Ascending aorta (tissue), 2 donors: ENCODE data around the gene BRD7. TPM values are rescaled to one million over a fixed set of nuclear protein-coding genes. Genes with fewer than 3 reads are reported as not detected.

Experiments
- DNase-seq, 2 donors: peaks; one replicate each; pipeline ENCODE4 v3.0.0-alpha.2; 2019; ENCODE audit warnings: low spot score in 2 of 2
- H3K27ac ChIP-seq, 2 donors: fragments of 200-600 bp; sonication (generic); one replicate each; pipeline ENCODE4 v1.5.1; 2016 to 2017; ENCODE audit warnings: mild to moderate bottlenecking in 1 of 2
- H3K27me3 ChIP-seq: fragments of 200-600 bp; sonication (generic); one replicate; pipeline ENCODE4 v1.5.1; 2017
- H3K36me3 ChIP-seq, 2 donors: fragments of 200-600 bp; sonication (generic); one replicate each; pipeline ENCODE4 v1.5.1; 2016
- H3K4me1 ChIP-seq, 2 donors: fragments of 200-600 bp; sonication (generic); one replicate each; pipeline ENCODE4 v1.5.1; 2016 to 2017; ENCODE audit warnings: mild to moderate bottlenecking in 1 of 2
- H3K4me3 ChIP-seq, 2 donors: fragments of 200-600 bp; sonication (generic); one replicate each; pipeline ENCODE4 v1.5.1; 2016 to 2017; ENCODE audit warnings: mild to moderate bottlenecking in 1 of 2
- H3K9me3 ChIP-seq, 2 donors: fragments of 200-600 bp; sonication (generic); one replicate each; pipeline ENCODE4 v1.5.1; 2016
- intact Hi-C: fragments of 100-400 bp; cut with DNase I; formaldehyde crosslinking; loops from one replicate; pipeline ENCODE4 v1.15.1; 2023
- total RNA-seq: library from RNA; depleted of rRNA; stranded (reverse); fragments of >200 nt; gene quantifications from one replicate; pipeline ENCODE4 v1.1.0, GENCODE V29; 2016
- TF ChIP-seq, protein P1 (sequence below), 3 experiments: fragments of 200-600 bp in 2 of 3; fragments of 450-650 bp in 1 of 3; sonication (generic) in 2 of 3; IDR thresholded peaks; one replicate each; pipeline ENCODE4 v1.5.1; 2016 to 2019; ENCODE audit warnings: antibody characterized with exemption in 3 of 3, mild to moderate bottlenecking in 1 of 3, moderate library complexity in 1 of 3

The BRD7 gene
- total RNA-seq, 1 donor from 2014 or later: 17.7 TPM

DNA sequence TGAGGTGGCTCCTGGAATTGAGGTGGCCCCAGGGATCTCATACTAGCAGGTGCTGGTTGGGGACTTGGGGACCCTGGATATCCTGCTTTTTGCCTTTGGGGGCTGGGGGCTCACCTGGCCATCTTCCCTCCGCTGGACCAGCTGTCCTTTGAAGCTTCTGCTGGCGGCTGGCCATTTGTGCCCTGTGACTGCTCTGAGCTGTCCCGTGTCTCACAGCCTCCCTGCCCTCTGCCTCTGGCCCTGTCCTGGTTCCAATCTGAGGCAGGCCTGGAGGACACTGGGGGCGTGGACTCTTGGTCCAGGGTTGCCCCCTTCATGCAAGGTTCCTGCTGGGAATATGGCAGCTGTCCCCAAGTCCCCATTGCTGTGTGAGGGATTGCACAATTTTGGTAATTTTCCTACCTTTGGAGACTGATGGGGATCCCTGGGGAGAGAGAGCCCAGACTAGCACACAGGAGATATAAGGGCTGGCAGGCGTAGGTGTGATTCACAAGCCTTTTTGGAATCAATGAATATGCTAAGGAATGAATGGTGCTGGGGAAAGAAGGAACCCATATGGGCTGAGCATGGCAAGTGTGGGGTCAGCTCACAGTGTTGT is 83.3 kb downstream of the BRD7 start:
- peaks cover 0 to 4% of the 10 kb centered on the region in 2 donors for H3K4me1 ChIP-seq
- no peak overlapping the region for H3K27ac ChIP-seq
- H3K4me3 ChIP-seq: no peak overlapping the region
- H3K36me3 ChIP-seq: peaks cover 0 to 3% of the 10 kb centered on the region in 2 donors
- intact Hi-C loops: no loop called here
- no peaks in the 10 kb centered on the region for H3K9me3 ChIP-seq
- no peak for DNase-seq
- no peaks in the 10 kb centered on the region for H3K27me3 ChIP-seq
- TF ChIP-seq, protein P1, sequence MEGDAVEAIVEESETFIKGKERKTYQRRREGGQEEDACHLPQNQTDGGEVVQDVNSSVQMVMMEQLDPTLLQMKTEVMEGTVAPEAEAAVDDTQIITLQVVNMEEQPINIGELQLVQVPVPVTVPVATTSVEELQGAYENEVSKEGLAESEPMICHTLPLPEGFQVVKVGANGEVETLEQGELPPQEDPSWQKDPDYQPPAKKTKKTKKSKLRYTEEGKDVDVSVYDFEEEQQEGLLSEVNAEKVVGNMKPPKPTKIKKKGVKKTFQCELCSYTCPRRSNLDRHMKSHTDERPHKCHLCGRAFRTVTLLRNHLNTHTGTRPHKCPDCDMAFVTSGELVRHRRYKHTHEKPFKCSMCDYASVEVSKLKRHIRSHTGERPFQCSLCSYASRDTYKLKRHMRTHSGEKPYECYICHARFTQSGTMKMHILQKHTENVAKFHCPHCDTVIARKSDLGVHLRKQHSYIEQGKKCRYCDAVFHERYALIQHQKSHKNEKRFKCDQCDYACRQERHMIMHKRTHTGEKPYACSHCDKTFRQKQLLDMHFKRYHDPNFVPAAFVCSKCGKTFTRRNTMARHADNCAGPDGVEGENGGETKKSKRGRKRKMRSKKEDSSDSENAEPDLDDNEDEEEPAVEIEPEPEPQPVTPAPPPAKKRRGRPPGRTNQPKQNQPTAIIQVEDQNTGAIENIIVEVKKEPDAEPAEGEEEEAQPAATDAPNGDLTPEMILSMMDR (IDR thresholded peaks at IDR 0.05): no peak

DNA sequence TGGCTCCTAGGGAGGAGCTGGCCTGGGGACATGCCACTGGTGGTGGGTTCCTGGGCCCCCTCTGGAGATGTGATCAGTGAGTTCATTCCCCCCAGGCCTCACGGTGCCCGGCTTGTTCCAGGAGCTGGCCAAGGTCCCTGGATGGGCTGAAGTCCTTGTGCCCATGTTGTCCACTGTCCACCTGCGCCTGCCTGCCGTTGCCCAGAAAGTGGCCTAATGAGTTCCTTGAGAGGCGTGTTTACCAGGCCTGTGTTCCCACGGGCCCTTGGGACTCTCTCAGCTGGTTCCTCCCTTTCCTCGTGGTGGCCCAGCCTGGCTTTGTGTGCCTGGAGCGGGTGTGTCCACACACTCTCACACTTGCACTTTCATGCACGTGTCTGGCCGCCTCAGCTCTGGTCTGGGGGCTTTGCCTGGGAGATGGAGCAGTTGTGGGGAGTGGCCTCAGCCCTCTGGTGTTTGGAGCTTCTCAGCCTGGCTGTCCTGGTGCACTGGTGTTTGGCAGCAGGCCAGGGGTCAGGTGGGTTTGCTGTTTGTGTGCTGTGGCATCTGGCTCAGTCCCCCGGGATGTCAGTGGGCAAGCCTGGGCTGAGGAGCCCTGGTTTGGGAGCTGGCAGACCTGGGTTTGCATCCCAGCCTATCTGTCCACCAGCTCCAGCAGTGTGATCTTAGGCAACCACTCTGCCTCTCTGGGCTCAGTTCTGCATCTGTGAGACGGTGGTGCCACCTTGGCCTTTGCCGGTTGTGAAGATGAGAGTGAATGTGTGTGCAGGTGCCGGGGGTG is 84.5 kb downstream of the BRD7 start:
- Histone ChIP-seq H3K27me3 (no peaks in the 10 kb centered on the region), H3K36me3 (no peaks in the 10 kb centered on the region), H3K4me3 (no peak overlapping the region), H3K9me3 (no peaks in the 10 kb centered on the region), H3K27ac (no peak overlapping the region), H3K4me1 (peaks cover 0 to 4% of the 10 kb centered on the region in 2 donors)
- TF ChIP-seq, protein P1 (IDR thresholded peaks at IDR 0.05): no peak
- DNase-seq: no peak
- intact Hi-C loops: no loop called here

DNA sequence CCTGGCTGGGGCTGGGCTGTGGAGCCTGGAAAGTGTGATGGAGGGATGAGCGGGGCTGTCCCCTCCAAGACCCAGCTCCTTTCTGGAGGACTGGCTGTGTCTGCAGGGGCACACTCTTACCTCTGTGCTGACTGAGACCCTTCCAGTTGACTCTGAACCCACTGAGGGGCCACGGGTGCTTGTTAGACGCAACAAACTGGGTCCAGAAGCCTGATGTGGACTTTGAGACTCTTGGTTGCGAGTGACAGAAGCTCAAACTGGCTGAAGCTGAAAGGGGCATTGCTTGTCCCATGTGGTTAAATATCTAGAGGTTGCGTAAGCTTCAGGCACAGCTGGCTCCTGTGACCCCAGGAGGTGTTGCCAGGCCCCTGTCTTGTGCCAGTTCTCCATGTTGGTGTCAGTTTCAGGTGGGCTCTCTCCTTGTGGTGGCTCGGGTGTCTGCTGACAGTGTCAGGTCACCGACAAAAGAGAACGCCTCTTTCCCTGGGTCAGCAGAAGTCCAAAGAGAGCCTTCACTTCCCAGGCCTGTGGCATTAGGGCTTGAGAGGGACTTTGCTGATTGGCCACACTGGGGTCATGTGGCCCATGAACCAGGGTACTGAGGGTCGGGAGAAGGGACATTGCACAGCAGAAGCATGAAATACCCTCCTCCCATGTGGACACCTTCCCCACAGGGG is 85.7 kb downstream of the BRD7 start:
- no peak overlapping the region for H3K4me3 ChIP-seq
- no peak for DNase-seq
- no peaks in the 10 kb centered on the region for H3K36me3 ChIP-seq
- intact Hi-C loops: no loop called here
- H3K27ac ChIP-seq: no peak overlapping the region
- H3K4me1 ChIP-seq: peaks cover 0 to 4% of the 10 kb centered on the region in 2 donors
- TF ChIP-seq, protein P1 (IDR thresholded peaks at IDR 0.05): no peak
- no peaks in the 10 kb centered on the region for H3K9me3 ChIP-seq
- H3K27me3 ChIP-seq: no peaks in the 10 kb centered on the region

DNA sequence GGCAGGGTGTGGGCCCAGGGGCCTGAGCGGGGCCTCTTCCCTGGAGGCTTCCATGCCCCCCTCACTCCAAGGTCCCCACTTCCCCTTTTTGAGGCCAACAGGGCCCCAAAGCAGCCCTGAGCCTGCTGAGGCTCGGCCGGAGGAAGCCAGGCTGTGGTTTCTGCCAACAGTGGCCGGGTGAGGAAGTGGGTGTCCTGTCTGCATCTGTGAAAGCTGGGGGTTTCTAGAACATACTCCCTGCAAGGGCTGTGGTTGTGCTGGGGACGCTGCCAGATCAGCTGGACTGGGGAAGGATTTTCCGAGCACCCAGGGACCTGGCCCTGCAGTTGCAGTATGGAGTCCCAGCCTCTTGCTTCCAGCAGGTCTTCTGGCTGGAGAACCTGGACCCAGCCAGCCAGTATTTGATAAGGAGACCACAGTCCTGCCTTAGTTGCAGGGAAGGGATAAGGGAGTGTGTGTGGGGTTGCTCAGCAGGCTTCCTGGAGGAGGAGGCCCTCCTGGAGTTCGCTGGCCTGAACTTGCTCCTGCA is 86.7 kb downstream of the BRD7 start:
- TF ChIP-seq, protein P1 (IDR thresholded peaks at IDR 0.05): no peak
- Histone ChIP-seq H3K4me3 (no peak overlapping the region), H3K4me1 (peaks cover 0 to 4% of the 10 kb centered on the region in 2 donors), H3K27me3 (no peaks in the 10 kb centered on the region), H3K27ac (peak overlapping the region in 1 of 2 donors; percentile 37), H3K36me3 (no peaks in the 10 kb centered on the region), H3K9me3 (no peaks in the 10 kb centered on the region)
- DNase-seq: peak; percentile 61 to 84
- intact Hi-C loops: no loop called here

DNA sequence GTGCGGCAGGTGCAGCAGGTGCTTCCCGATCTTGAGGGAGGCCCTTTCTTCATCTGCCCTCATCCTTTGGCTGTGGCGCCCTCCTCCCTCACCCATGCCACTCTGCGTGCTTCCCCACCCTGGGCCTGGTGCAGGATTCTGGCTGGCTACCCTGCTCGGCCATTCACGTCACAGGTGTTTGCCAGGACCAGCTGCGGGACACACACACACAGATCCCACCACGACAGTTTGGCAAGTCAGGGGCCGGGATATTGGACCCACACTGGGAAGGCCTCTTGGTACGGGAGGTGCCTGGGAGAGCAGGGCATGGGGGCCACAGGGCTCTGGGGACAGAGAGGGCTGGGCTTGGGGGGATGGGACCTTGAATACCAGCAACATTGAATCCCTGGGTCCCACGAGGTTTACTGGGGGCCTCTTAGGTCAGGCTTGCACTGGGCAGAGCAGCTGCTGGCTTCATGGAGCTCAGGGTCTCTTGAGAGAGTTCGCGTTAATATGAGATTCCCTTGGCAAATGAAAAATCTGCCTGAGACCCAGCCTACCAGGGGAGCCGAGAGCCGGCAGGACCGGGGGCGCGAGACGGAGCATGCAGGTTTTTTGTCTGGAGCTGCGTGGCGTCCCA is 87.3 kb downstream of the BRD7 start:
- peaks cover 0 to 4% of the 10 kb centered on the region in 2 donors for H3K4me1 ChIP-seq
- H3K27ac ChIP-seq: peak overlapping the region in 1 of 2 donors; percentile 37
- H3K27me3 ChIP-seq: no peaks in the 10 kb centered on the region
- no peaks in the 10 kb centered on the region for H3K9me3 ChIP-seq
- intact Hi-C loops: no loop called here
- no peak overlapping the region for H3K4me3 ChIP-seq
- H3K36me3 ChIP-seq: no peaks in the 10 kb centered on the region
- TF ChIP-seq, protein P1 (IDR thresholded peaks at IDR 0.05): no peak
- no peak for DNase-seq
